Measurements from ENCODE around the gene CHCHD3.
"Not testable (repeated sequence)": the region's sequence is repeated elsewhere in the genome, so short reads cannot be mapped to it uniquely, and the experiment has no call there.

CHCHD3 gene

GRCh38 chr7:133040178-133040577 is 41.7 kb downstream of the CHCHD3 start:
- DNase-seq: no peak

GRCh38 chr7:133039614-133040013 is 42.3 kb downstream of the CHCHD3 start:
- no peak for DNase-seq

GRCh38 chr7:133036289-133036688 is 45.6 kb downstream of the CHCHD3 start:
- DNase-seq: no peak

- not testable (repeated sequence) for DNase-seq
Observed at GRCh38 chr7:133035240-133035639, 46.6 kb downstream of the CHCHD3 start.

GRCh38 chr7:133030346-133030745 is 51.5 kb downstream of the CHCHD3 start:
- no peak for DNase-seq

- no peak for DNase-seq
Observed at GRCh38 chr7:133029463-133029862, 52.4 kb downstream of the CHCHD3 start.

- no peak for DNase-seq
Observed at GRCh38 chr7:133027397-133027796, 54.5 kb downstream of the CHCHD3 start.

GRCh38 chr7:133026210-133026859 is 55.6 kb downstream of the CHCHD3 start:
- DNase-seq: no peak

- no peak for DNase-seq
Observed at GRCh38 chr7:133025056-133025455, 56.8 kb downstream of the CHCHD3 start.

- no peak for DNase-seq
Observed at GRCh38 chr7:133024596-133024995, 57.3 kb downstream of the CHCHD3 start.

- DNase-seq: no peak
Observed at GRCh38 chr7:133023370-133024071, 58.4 kb downstream of the CHCHD3 start.

GRCh38 chr7:133022661-133023060 is 59.2 kb downstream of the CHCHD3 start:
- no peak for DNase-seq

- no peak for DNase-seq
Observed at GRCh38 chr7:133021196-133021595, 60.7 kb downstream of the CHCHD3 start.

GRCh38 chr7:133020496-133020895 is 61.4 kb downstream of the CHCHD3 start:
- DNase-seq: no peak

- DNase-seq: no peak
Observed at GRCh38 chr7:133019590-133019989, 62.3 kb downstream of the CHCHD3 start.

- DNase-seq: no peak
Observed at GRCh38 chr7:133016604-133017003, 65.3 kb downstream of the CHCHD3 start.

GRCh38 chr7:133015888-133016287 is 66.0 kb downstream of the CHCHD3 start:
- DNase-seq: no peak

GRCh38 chr7:133011746-133012145 is 70.1 kb downstream of the CHCHD3 start:
- no peak for DNase-seq

GRCh38 chr7:133009426-133010252 is 72.3 kb downstream of the CHCHD3 start:
- DNase-seq: no peak

- no peak for DNase-seq
Observed at GRCh38 chr7:133007961-133008360, 73.9 kb downstream of the CHCHD3 start.

GRCh38 chr7:133003052-133003910 is 78.6 kb downstream of the CHCHD3 start:
- no peak for DNase-seq

GRCh38 chr7:133001727-133002126 is 80.2 kb downstream of the CHCHD3 start:
- DNase-seq: no peak

- DNase-seq: no peak
Observed at GRCh38 chr7:132999845-133000244, 82.0 kb downstream of the CHCHD3 start.
